ENCODE measurements around the gene BBS2.

BBS2 gene

GRCh38 chr16:56482683-56483236 lies 37.1 kb downstream of the BBS2 start:
- Histone ChIP-seq H3K4me1 (ENCODE audit: insufficient read depth, low read length) (no peaks in the 10 kb centered on the region), H3K36me3 (ENCODE audit: insufficient read depth, low read length) (peaks cover 44% of the 10 kb centered on the region)

GRCh38 chr16:56481468-56482122 lies 38.2 kb downstream of the BBS2 start:
- TF ChIP-seq EZH2 (IDR thresholded peaks at IDR 0.05; ENCODE audit: borderline replicate concordance, low read depth, low read length, severe bottlenecking) (no peak), CTCF (IDR thresholded peaks at IDR 0.05; ENCODE audit: borderline replicate concordance, extremely low read depth, low read length, poor library complexity, severe bottlenecking) (no peak)

More at GRCh38 chr16:56482683-56483236, 37.1 kb downstream of the BBS2 start:
- Histone ChIP-seq H2AFZ (ENCODE audit: low read depth, low read length) (no peak overlapping the region), H3K79me2 (ENCODE audit: insufficient read depth, low read length) (no peaks in the 10 kb centered on the region), H3K27me3 (ENCODE audit: insufficient read depth, low read length, poor library complexity) (no peaks in the 10 kb centered on the region), H3K9ac (ENCODE audit: low read depth, low read length) (no peak overlapping the region), H4K20me1 (ENCODE audit: insufficient read depth, low read length) (no peaks in the 10 kb centered on the region), H3K27ac (ENCODE audit: low read length) (no peak overlapping the region), H3K4me2 (ENCODE audit: insufficient read depth, low read length) (no peak overlapping the region), H3K9me3 (ENCODE audit: insufficient read depth, low read length, severe bottlenecking) (no peaks in the 10 kb centered on the region), H3K4me3 (ENCODE audit: low read depth in 1 of 2, low read length in 2 of 2) (no peak overlapping the region)
- no peak for DNase-seq
- ATAC-seq (ENCODE audit: insufficient read depth, low read depth) = no peak
- no peak for TF ChIP-seq EZH2 (IDR thresholded peaks at IDR 0.05; ENCODE audit: borderline replicate concordance, low read depth, low read length, severe bottlenecking)
- TF ChIP-seq CTCF (IDR thresholded peaks at IDR 0.05; ENCODE audit: borderline replicate concordance, extremely low read depth, low read length, poor library complexity, severe bottlenecking) = no peak

GRCh38 chr16:56480776-56481467 lies 38.9 kb downstream of the BBS2 start:
- Histone ChIP-seq H3K27me3 (ENCODE audit: insufficient read depth, low read length, poor library complexity) (no peaks in the 10 kb centered on the region), H3K36me3 (ENCODE audit: insufficient read depth, low read length) (peaks cover 60% of the 10 kb centered on the region), H3K9ac (ENCODE audit: low read depth, low read length) (no peak overlapping the region), H2AFZ (ENCODE audit: low read depth, low read length) (no peak overlapping the region), H3K9me3 (ENCODE audit: insufficient read depth, low read length, severe bottlenecking) (no peaks in the 10 kb centered on the region), H3K27ac (ENCODE audit: low read length) (no peak overlapping the region), H3K4me3 (ENCODE audit: low read depth in 1 of 2, low read length in 2 of 2) (no peak overlapping the region), H3K79me2 (ENCODE audit: insufficient read depth, low read length) (no peaks in the 10 kb centered on the region), H4K20me1 (ENCODE audit: insufficient read depth, low read length) (no peaks in the 10 kb centered on the region), H3K4me1 (ENCODE audit: insufficient read depth, low read length) (no peaks in the 10 kb centered on the region), H3K4me2 (ENCODE audit: insufficient read depth, low read length) (no peak overlapping the region)
- DNase-seq (no peak), ATAC-seq (ENCODE audit: insufficient read depth, low read depth) (no peak)
- TF ChIP-seq EZH2 (IDR thresholded peaks at IDR 0.05; ENCODE audit: borderline replicate concordance, low read depth, low read length, severe bottlenecking) = no peak
- no peak for TF ChIP-seq CTCF (IDR thresholded peaks at IDR 0.05; ENCODE audit: borderline replicate concordance, extremely low read depth, low read length, poor library complexity, severe bottlenecking)

More at GRCh38 chr16:56481468-56482122, 38.2 kb downstream of the BBS2 start:
- Histone ChIP-seq H3K4me2 (ENCODE audit: insufficient read depth, low read length) (no peak overlapping the region), H2AFZ (ENCODE audit: low read depth, low read length) (no peak overlapping the region), H3K36me3 (ENCODE audit: insufficient read depth, low read length) (peaks cover 53% of the 10 kb centered on the region), H3K27ac (ENCODE audit: low read length) (no peak overlapping the region), H4K20me1 (ENCODE audit: insufficient read depth, low read length) (no peaks in the 10 kb centered on the region), H3K9me3 (ENCODE audit: insufficient read depth, low read length, severe bottlenecking) (no peaks in the 10 kb centered on the region), H3K79me2 (ENCODE audit: insufficient read depth, low read length) (no peaks in the 10 kb centered on the region), H3K4me1 (ENCODE audit: insufficient read depth, low read length) (no peaks in the 10 kb centered on the region), H3K27me3 (ENCODE audit: insufficient read depth, low read length, poor library complexity) (no peaks in the 10 kb centered on the region), H3K4me3 (ENCODE audit: low read depth in 1 of 2, low read length in 2 of 2) (no peak overlapping the region), H3K9ac (ENCODE audit: low read depth, low read length) (no peak overlapping the region)
- ATAC-seq (ENCODE audit: insufficient read depth, low read depth) = no peak
- DNase-seq = no peak

All from DND-41 (cell line).